SK-N-SH (cell line): ENCODE data around the gene ITPRID2. TPM values are rescaled to one million over a fixed set of nuclear protein-coding genes. Genes with fewer than 3 reads are reported as not detected.

Source experiments
- CTCF ChIA-PET: fragments of 300-600, 350-600 bp; formaldehyde crosslinking; extraction: SDS; loops from one replicate; lab custom pipeline; 2021; lab: Yijun Ruan, JAX
- POLR2A ChIA-PET: fragments of 350-600 bp; sonication (Branson Sonifier 250); formaldehyde crosslinking; extraction: SDS; loops from one replicate; lab custom pipeline; 2020; ENCODE audit warnings: antibody characterized with exemption, inconsistent platforms; lab: Yijun Ruan, JAX
- DNase-seq: peaks from one replicate; pipeline ENCODE4 v3.0.0; 2012
- H2AFZ ChIP-seq: fragments of 200-600 bp; sonication (generic); 2 replicates; pipeline ENCODE4 v1.8.1; 2016; ENCODE audit warnings: antibody characterized with exemption, mild to moderate bottlenecking, low read depth
- H3F3A ChIP-seq: fragments of 200-600 bp; sonication (generic); replicated peaks from 2 replicates; pipeline ENCODE3; 2016; ENCODE audit warnings: antibody characterized with exemption, mild to moderate bottlenecking; ENCODE audit not compliant: insufficient read depth
- H3K27ac ChIP-seq, 2 experiments: fragments of 200-500 bp in 1 of 2; fragments of 200-600 bp in 1 of 2; sonication (Bioruptor generic) in 1 of 2; sonication (generic), shearing (Covaris generic) in 1 of 2; 2 replicates each; pipeline versions ENCODE4 v1.5.1 to v1.6.1; 2014 to 2016; ENCODE audit warnings: low read depth in 2 of 2, inconsistent platforms in 1 of 2, low read length in 1 of 2, mild to moderate bottlenecking in 1 of 2, mixed read lengths in 1 of 2
- H3K27me3 ChIP-seq: fragments of 200-600 bp; sonication (generic), shearing (Covaris generic); 2 replicates; pipeline ENCODE4 v1.6.1; 2016; ENCODE audit warnings: mixed run types; ENCODE audit not compliant: insufficient read depth
- H3K36me3 ChIP-seq, 2 experiments: fragments of 200-500 bp in 1 of 2; fragments of 200-600 bp in 1 of 2; sonication (Bioruptor generic) in 1 of 2; sonication (generic) in 1 of 2; replicated peaks in 1 of 2; 2 replicates each; pipeline versions ENCODE3 to v1.5.1; 2014 to 2016; ENCODE audit warnings: low read length in 1 of 2, mild to moderate bottlenecking in 1 of 2; ENCODE audit not compliant: insufficient read depth in 2 of 2, control insufficient read depth in 1 of 2
- H3K4me1 ChIP-seq, 2 experiments: fragments of 200-500 bp in 1 of 2; fragments of 200-600 bp in 1 of 2; sonication (Bioruptor generic) in 1 of 2; sonication (generic), shearing (Covaris generic) in 1 of 2; 2 replicates each; pipeline versions ENCODE4 v1.5.1 to v1.6.1; 2014 to 2016; ENCODE audit warnings: low read depth in 1 of 2, low read length in 1 of 2, mixed run types in 1 of 2; ENCODE audit not compliant: insufficient read depth in 2 of 2, control insufficient read depth in 1 of 2
- H3K4me2 ChIP-seq: fragments of 200-600 bp; sonication (generic), shearing (Covaris generic); 2 replicates; pipeline ENCODE4 v1.6.1; 2017; ENCODE audit warnings: mixed run types
- H3K4me3 ChIP-seq, 2 experiments: fragments of 200-500 bp in 1 of 2; fragments of 200-600 bp in 1 of 2; sonication (Bioruptor generic) in 1 of 2; sonication (generic), shearing (Covaris generic) in 1 of 2; 2 replicates each; pipeline versions ENCODE4 v1.5.1 to v1.8.1; 2014 to 2016; ENCODE audit warnings: low read depth in 2 of 2, inconsistent platforms in 1 of 2, low read length in 1 of 2, mild to moderate bottlenecking in 1 of 2, mixed read lengths in 1 of 2, moderate library complexity in 1 of 2
- H3K79me2 ChIP-seq: fragments of 200-600 bp; sonication (generic); 2 replicates; pipeline ENCODE4 v1.8.1; 2017; ENCODE audit warnings: mild to moderate bottlenecking; ENCODE audit not compliant: insufficient read depth
- H3K9ac ChIP-seq: fragments of 200-600 bp; sonication (generic); 2 replicates; pipeline ENCODE4 v1.6.1; 2017; ENCODE audit warnings: mixed run types
- H3K9me2 ChIP-seq: fragments of 200-600 bp; sonication (generic); 2 replicates; pipeline ENCODE4 v1.6.1; 2017; ENCODE audit warnings: mixed run types
- H3K9me3 ChIP-seq: fragments of 200-600 bp; sonication (generic); 2 replicates; pipeline ENCODE4 v1.6.1; 2017; ENCODE audit warnings: mixed run types, mild to moderate bottlenecking, moderate library complexity
- H4K20me1 ChIP-seq: fragments of 200-600 bp; sonication (generic); 2 replicates; pipeline ENCODE4 v1.6.1; 2017; ENCODE audit warnings: mild to moderate bottlenecking, mixed run types; ENCODE audit not compliant: insufficient read depth
- CHD2 ChIP-seq: fragments of 150-350 bp; IDR thresholded peaks from 2 replicates; pipeline ENCODE4 v1.6.1; 2018; ENCODE audit warnings: low read length; ENCODE audit not compliant: partially characterized antibody
- CTCF ChIP-seq: fragments of 200-600 bp; sonication (generic); IDR thresholded peaks from 2 replicates; pipeline ENCODE4 v1.6.1; 2017; ENCODE audit warnings: antibody characterized with exemption, mild to moderate bottlenecking, moderate library complexity
- EZH2phosphoT487 ChIP-seq: fragments of 200-600 bp; sonication (generic); IDR thresholded peaks from 2 replicates; pipeline ENCODE4 v1.6.1; 2017; ENCODE audit warnings: low read depth, mixed run types, mild to moderate bottlenecking, antibody characterized with exemption, moderate library complexity, borderline replicate concordance
- FOSL2 ChIP-seq: IDR thresholded peaks from 2 replicates; pipeline ENCODE4 v1.4.0; 2012; ENCODE audit warnings: low read depth, mild to moderate bottlenecking, moderate library complexity, borderline replicate concordance
- FOXJ3 ChIP-seq: sonication (generic); formaldehyde crosslinking; IDR thresholded peaks from 2 replicates; pipeline ENCODE4 v1.5.1; 2020; ENCODE audit warnings: mild to moderate bottlenecking, missing genetic modification reagents
- FOXM1 ChIP-seq: IDR thresholded peaks from 2 replicates; pipeline ENCODE4 v1.4.0; 2012; ENCODE audit warnings: low read depth, mild to moderate bottlenecking
- IRF3 ChIP-seq: fragments of 150-350 bp; IDR thresholded peaks from 2 replicates; pipeline ENCODE4 v1.6.1; 2016; ENCODE audit warnings: mild to moderate bottlenecking, low read depth, low read length
- MEF2A ChIP-seq: IDR thresholded peaks from 2 replicates; pipeline ENCODE4 v1.4.0; 2012; ENCODE audit warnings: low read depth, borderline replicate concordance
- MXI1 ChIP-seq: IDR thresholded peaks from 2 replicates; pipeline ENCODE4 v1.6.1; 2012; ENCODE audit warnings: mild to moderate bottlenecking, low read depth, low read length, improper control_type of control experiment
- NFIC ChIP-seq: IDR thresholded peaks from 2 replicates; pipeline ENCODE4 v1.4.0; 2012; ENCODE audit warnings: borderline replicate concordance
- PBX3 ChIP-seq: IDR thresholded peaks from 2 replicates; pipeline ENCODE4; 2012
- POLR2AphosphoS5 ChIP-seq: IDR thresholded peaks from 2 replicates; pipeline ENCODE4 v1.6.1; 2012; ENCODE audit warnings: low read depth, low read length
- REST ChIP-seq: IDR thresholded peaks from 2 replicates; pipeline ENCODE4 v1.6.1; 2012; ENCODE audit warnings: mild to moderate bottlenecking, low read depth, low read length, moderate library complexity
- RXRA ChIP-seq: IDR thresholded peaks from 2 replicates; pipeline ENCODE4 v1.4.0; 2012; ENCODE audit warnings: low read depth, mild to moderate bottlenecking, borderline replicate concordance
- SMC3 ChIP-seq: IDR thresholded peaks from 2 replicates; pipeline ENCODE4 v1.6.1; 2012; ENCODE audit warnings: low read depth, low read length, improper control_type of control experiment
- TCF12 ChIP-seq: IDR thresholded peaks from 2 replicates; pipeline ENCODE4 v1.4.0; 2012
- TEAD4 ChIP-seq: IDR thresholded peaks from 2 replicates; pipeline ENCODE4 v1.4.0; 2012; ENCODE audit warnings: mild to moderate bottlenecking, borderline replicate concordance; ENCODE audit not compliant: insufficient read depth
- USF1 ChIP-seq: IDR thresholded peaks from 2 replicates; pipeline ENCODE4 v1.4.0; 2012; ENCODE audit warnings: low read depth, borderline replicate concordance
- USF2 ChIP-seq: fragments of 150-350 bp; IDR thresholded peaks from 2 replicates; pipeline ENCODE4 v1.6.1; 2017; ENCODE audit warnings: antibody characterized with exemption, low read length, low read depth, borderline replicate concordance
- YY1 ChIP-seq: IDR thresholded peaks from 2 replicates; pipeline ENCODE4 v1.4.0; 2012; ENCODE audit warnings: low read depth, mild to moderate bottlenecking
- polyA plus RNA-seq, 3 experiments: library from polyadenylated mRNA; depleted of rRNA; stranded (reverse); fragments of >200 nt; gene quantifications; 2 replicates each; pipeline ENCODE4 v1.2.3, GENCODE V29; 2012

Gene ITPRID2
- polyA plus RNA-seq, 1 of the 3 experiments (the other 2 are of a cell fraction) = 41.9 TPM

GRCh38 chr2:181889776-181890175 is 1.8 kb upstream of the ITPRID2 start:
- TF ChIP-seq YY1 (no peak), RXRA (no peak), REST (no peak), USF1 (no peak), PBX3 (no peak), EZH2phosphoT487 (no peak), IRF3 (no peak), CHD2 (no peak), FOXJ3 (no peak), TEAD4 (no peak), FOSL2 (no peak), USF2 (no peak), MEF2A (no peak), MXI1 (no peak), POLR2AphosphoS5 (no peak), CTCF (no peak), SMC3 (no peak), NFIC (no peak), FOXM1 (no peak), TCF12 (no peak)
- no peak for DNase-seq
- H3K79me2 ChIP-seq = peaks cover 29% of the 10 kb centered on the region
- H3K4me3 ChIP-seq = no peak overlapping the region
- H3K9me3 ChIP-seq = no peaks in the 10 kb centered on the region
- ChIA-PET POLR2A (no interaction called here), CTCF (interaction anchor here (0.5 to 3.1 kb wide), 3 partner anchors 14 to 162 kb away, joined by 3 to 10 read pairs (median 3); no protein-coding TSS in a partner anchor)
- no peak overlapping the region for H3K4me2 ChIP-seq
- no peaks in the 10 kb centered on the region for H3K9me2 ChIP-seq
- peaks cover 8% of the 10 kb centered on the region for H3F3A ChIP-seq
- H3K4me1 ChIP-seq = peaks cover 5 to 10% of the 10 kb centered on the region in 2 experiments; a peak in 2 of 4 replicates
- no peak overlapping the region for H2AFZ ChIP-seq
- no peak overlapping the region for H3K9ac ChIP-seq
- peaks cover 9% of the 10 kb centered on the region; the same call in 1 of the 2 replicates for H4K20me1 ChIP-seq
- H3K36me3 ChIP-seq = peaks cover 9 to 19% of the 10 kb centered on the region in 2 experiments
- H3K27me3 ChIP-seq = no peaks in the 10 kb centered on the region
- H3K27ac ChIP-seq = no peak overlapping the region
